ENCODE data around the gene LRCOL1. TPM values are rescaled to one million over a fixed set of nuclear protein-coding genes. Genes with fewer than 3 reads are reported as not detected.

The LRCOL1 gene
- total RNA-seq, 1 experiment from 2014 or later: not detected

DNA sequence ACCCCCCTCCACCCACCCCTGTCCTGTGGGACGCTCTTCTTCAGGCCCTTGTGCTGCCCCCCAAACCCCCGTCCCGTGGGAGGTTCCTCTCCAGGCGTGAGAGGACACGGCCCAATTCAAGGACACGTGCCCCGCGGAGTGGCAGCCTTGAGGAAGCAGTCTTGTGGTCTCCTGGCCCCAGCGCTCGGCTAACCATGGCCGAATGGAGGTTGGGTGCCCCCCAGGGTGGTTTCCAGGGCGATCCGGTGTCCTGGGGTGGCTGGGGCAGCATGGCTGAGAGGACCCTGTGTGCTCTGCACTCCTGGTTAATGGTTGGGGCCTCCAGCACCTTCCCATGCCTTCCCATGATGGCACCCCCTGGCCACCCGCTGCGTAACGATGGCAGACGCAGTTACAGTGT, 53.6 kb downstream of the LRCOL1 start:
- intact Hi-C loops (cut with micrococcal nuclease; ENCODE audit: unreplicated experiment): no loop called here
- H3K9me3 Mint-ChIP-seq (ENCODE audit: unreplicated experiment): no peaks in the 10 kb centered on the region

DNA sequence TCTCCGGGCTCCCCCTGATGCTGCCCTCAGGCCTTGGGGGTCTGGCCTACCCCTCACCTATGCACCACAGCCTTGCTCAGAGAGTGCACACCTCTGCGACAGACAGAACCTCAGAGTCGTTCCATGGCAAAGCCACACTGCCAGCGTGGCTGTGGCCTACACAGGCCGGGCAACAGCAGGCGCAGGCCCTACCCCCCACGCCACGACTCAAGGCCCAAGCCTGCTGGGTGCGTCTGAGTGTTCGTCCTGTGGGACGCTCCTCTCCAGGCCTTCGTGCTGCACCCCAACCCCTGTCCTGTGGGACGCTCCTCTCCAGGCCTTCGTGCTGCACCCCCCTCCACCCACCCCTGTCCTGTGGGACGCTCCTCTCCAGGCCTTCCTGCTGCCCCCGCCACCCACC, 54.2 kb downstream of the LRCOL1 start:
- TF ChIP-seq CTCF (IDR thresholded peaks at IDR 0.05; ENCODE audit: insufficient read depth in 1 of 2, low read depth in 1 of 2, low read length in 1 of 2, severe bottlenecking in 1 of 2, unreplicated experiment in 1 of 2): no peak
- H3K27ac Mint-ChIP-seq (ENCODE audit: unreplicated experiment): no peak overlapping the region
- no peak overlapping the region for H3K4me3 Mint-ChIP-seq (ENCODE audit: unreplicated experiment)
- intact Hi-C loops (cut with micrococcal nuclease; ENCODE audit: unreplicated experiment): no loop called here
- no peaks in the 10 kb centered on the region for H3K36me3 ChIP-seq (ENCODE audit: control insufficient read depth, insufficient read depth, low read length)
- no TSS peak for BruUV-seq (replicated peaks)
- CTCF ChIA-PET: no interaction called here
- POLR2A ChIA-PET: no interaction called here
- H3K36me3 Mint-ChIP-seq (ENCODE audit: insufficient read depth, unreplicated experiment): peaks cover 27% of the 10 kb centered on the region
- DNase-seq: no peak
- no peaks in the 10 kb centered on the region for H3K27me3 Mint-ChIP-seq (ENCODE audit: insufficient read depth, unreplicated experiment)
- no peaks in the 10 kb centered on the region for H3K4me1 ChIP-seq
- no peaks in the 10 kb centered on the region for H3K9me3 Mint-ChIP-seq (ENCODE audit: unreplicated experiment)
- no peaks in the 10 kb centered on the region for H3K9me3 ChIP-seq
- H3K27me3 ChIP-seq (replicated peaks; ENCODE audit: control insufficient read depth, insufficient read depth, low read length): no peaks in the 10 kb centered on the region
- H3K4me1 Mint-ChIP-seq (ENCODE audit: low read depth, unreplicated experiment): no peaks in the 10 kb centered on the region
- H3K4me3 ChIP-seq (ENCODE audit: low read depth, low read length): no peak overlapping the region

More for the DNA sequence above, 53.6 kb downstream of the LRCOL1 start:
- no TSS peak for BruUV-seq (replicated peaks)
- no peak for DNase-seq
- no peak overlapping the region for H3K4me3 Mint-ChIP-seq (ENCODE audit: unreplicated experiment)
- TF ChIP-seq CTCF (IDR thresholded peaks at IDR 0.05; ENCODE audit: insufficient read depth in 1 of 2, low read depth in 1 of 2, low read length in 1 of 2, severe bottlenecking in 1 of 2, unreplicated experiment in 1 of 2): no peak
- no peak overlapping the region for H3K4me3 ChIP-seq (ENCODE audit: low read depth, low read length)
- H3K4me1 Mint-ChIP-seq (ENCODE audit: low read depth, unreplicated experiment): no peaks in the 10 kb centered on the region
- no peaks in the 10 kb centered on the region for H3K27me3 Mint-ChIP-seq (ENCODE audit: insufficient read depth, unreplicated experiment)
- H3K4me1 ChIP-seq: no peaks in the 10 kb centered on the region
- no peaks in the 10 kb centered on the region for H3K36me3 ChIP-seq (ENCODE audit: control insufficient read depth, insufficient read depth, low read length)
- no peaks in the 10 kb centered on the region for H3K9me3 ChIP-seq
- H3K27me3 ChIP-seq (replicated peaks; ENCODE audit: control insufficient read depth, insufficient read depth, low read length): no peaks in the 10 kb centered on the region
- POLR2A ChIA-PET: no interaction called here
- CTCF ChIA-PET: no interaction called here
- H3K27ac Mint-ChIP-seq (ENCODE audit: unreplicated experiment): no peak overlapping the region
- peaks cover 30% of the 10 kb centered on the region for H3K36me3 Mint-ChIP-seq (ENCODE audit: insufficient read depth, unreplicated experiment)

GRCh38 chr12:132555686-132556085, 54.7 kb downstream of the LRCOL1 start:
- intact Hi-C loops (cut with micrococcal nuclease; ENCODE audit: unreplicated experiment): no loop called here
- Mint-ChIP-seq H3K9me3 (ENCODE audit: unreplicated experiment) (no peaks in the 10 kb centered on the region), H3K4me1 (ENCODE audit: low read depth, unreplicated experiment) (no peaks in the 10 kb centered on the region), H3K27me3 (ENCODE audit: insufficient read depth, unreplicated experiment) (no peaks in the 10 kb centered on the region), H3K27ac (ENCODE audit: unreplicated experiment) (no peak overlapping the region), H3K36me3 (ENCODE audit: insufficient read depth, unreplicated experiment) (peaks cover 22% of the 10 kb centered on the region), H3K4me3 (ENCODE audit: unreplicated experiment) (no peak overlapping the region)
- Histone ChIP-seq H3K9me3 (no peaks in the 10 kb centered on the region), H3K4me3 (ENCODE audit: low read depth, low read length) (no peak overlapping the region), H3K36me3 (ENCODE audit: control insufficient read depth, insufficient read depth, low read length) (no peaks in the 10 kb centered on the region), H3K27me3 (replicated peaks; ENCODE audit: control insufficient read depth, insufficient read depth, low read length) (no peaks in the 10 kb centered on the region), H3K4me1 (no peaks in the 10 kb centered on the region)
- no peak for DNase-seq
- no TSS peak for BruUV-seq (replicated peaks)
- CTCF ChIA-PET: no interaction called here
- POLR2A ChIA-PET: no interaction called here
- no peak for TF ChIP-seq CTCF (IDR thresholded peaks at IDR 0.05; ENCODE audit: insufficient read depth in 1 of 2, low read depth in 1 of 2, low read length in 1 of 2, severe bottlenecking in 1 of 2, unreplicated experiment in 1 of 2)
